NCI-H2081 (cell line): Measurements from ENCODE around the gene B3GNT3.

Source experiments
- DNase-seq, 2 experiments: peaks; one replicate each; lab custom pipeline; 2025; lab: John Stamatoyannopoulos, UW

Gene B3GNT3

DNA sequence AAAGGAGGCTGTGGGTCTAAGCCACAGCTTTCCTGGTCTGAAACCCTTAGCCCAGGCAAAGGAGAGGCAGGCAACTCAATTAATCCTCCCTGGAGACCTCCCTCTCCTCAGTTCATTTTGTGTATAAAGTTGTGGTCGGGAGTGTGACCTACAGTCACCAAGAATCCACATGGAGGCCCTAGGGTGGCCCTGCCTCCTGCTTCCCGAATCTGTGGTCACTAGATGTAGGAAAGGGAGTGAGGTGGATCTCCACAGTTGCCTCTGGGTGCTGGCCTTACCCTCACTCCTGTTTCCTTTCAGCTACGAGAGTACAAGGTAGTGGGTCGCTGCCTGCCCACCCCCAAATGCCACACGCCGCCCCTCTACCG lies 66.0 kb downstream of the B3GNT3 start:
- DNase-seq: no peak

DNA sequence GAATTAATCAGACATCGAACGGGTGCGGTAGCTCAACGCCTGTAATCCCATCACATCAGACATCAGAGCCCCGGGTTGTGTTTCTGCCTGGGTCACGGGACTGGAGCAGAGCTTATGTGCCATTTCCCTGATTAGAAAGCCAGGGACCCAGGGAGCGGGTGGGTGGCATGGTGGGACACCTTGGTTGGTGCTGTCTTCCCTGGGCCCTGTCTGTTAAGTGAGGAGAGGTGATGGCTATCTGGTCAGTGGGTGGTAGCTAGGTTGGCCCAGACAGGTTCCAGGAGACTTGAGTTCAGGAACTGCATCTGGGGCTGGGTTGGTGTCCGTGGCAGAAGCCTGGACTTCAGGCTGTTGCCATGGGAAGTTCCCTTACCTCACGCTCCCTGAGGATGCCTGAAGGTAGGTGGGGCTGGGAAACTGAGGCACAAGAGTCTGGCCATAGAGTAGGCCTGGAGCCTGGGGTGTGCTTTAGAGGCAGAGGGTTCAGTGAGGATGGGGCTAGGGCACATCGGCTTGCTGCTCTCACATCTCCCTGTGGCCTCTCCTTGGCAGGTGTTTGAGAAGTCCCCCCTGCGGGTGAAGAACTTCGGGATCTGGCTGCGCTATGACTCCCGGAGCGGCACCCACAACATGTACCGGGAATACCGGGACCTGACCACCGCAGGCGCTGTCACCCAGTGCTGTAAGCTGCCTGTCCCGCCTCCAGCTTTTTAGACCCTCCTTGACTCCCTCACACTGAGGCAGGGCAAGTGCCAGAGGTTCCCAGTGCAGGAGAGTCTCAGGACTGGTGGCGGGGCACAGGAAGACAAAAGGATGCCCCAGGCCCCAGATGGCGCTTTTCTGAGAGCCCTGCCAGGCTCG lies 66.8 kb downstream of the B3GNT3 start:
- no peak for DNase-seq

DNA sequence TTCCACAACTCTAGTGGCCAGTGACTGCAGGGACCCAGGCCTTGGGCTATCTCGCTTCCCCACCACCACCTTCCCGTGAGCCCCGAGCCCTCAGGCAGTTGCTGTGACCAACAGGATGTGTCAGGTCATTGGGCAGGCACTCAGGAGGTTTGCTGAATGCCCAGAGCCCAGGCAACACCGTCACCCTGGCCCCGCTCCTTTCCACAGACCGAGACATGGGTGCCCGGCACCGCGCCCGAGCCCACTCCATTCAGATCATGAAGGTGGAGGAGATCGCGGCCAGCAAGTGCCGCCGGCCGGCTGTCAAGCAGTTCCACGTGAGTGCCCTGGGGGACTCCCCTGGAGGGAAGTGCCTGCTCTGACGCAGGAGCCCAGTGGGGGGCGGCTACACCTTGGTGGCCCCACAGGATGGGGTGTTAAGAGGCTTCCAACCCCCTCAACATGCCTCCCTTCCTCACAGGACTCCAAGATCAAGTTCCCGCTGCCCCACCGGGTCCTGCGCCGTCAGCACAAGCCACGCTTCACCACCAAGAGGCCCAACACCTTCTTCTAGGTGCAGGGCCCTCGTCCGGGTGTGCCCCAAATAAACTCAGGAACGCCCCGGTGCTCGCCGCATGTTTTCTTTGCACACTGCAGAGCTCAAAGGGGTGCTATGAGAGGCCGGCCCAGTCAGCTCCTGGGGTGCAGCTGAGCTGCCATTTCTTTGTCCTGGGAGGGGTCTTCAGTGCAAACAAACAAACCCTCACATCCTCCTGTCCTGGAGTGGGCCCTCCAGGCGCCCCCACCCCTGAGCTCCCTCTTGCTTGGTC lies 68.0 kb downstream of the B3GNT3 start:
- no peak for DNase-seq
